ENCODE measurements around the gene SLC12A8. TPM values are rescaled to one million over a fixed set of nuclear protein-coding genes. Genes with fewer than 3 reads are reported as not detected.

SLC12A8 gene
- total and polyA plus RNA-seq, 2 of the 13 experiments (the other 11 are each of a cell fraction or from before 2014, with no cell fraction given) = 0.44 to 0.71 TPM

DNA sequence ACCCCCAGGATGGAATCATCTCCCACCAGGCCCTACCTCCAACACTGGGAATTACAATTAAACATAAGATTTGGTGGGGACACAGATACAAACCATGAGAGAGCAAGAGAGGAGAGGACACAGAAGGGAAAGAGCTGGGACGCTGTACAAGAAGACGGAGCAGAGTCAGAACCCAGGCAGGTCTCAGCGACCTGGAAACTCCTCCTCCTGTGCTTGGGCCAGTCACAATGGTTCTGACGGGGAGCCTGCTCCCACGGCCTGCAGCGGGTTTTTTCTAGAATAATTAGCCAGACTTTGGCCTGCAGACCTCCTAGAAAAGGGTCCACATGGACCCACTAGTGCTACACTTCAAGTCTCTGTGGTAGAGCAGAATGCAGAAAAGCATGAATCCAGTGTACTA, 5.6 kb downstream of the SLC12A8 start (continued):
- TF ChIP-seq REST (IDR thresholded peaks at IDR 0.05; ENCODE audit: borderline replicate concordance in 1 of 2, low read depth in 1 of 2, low read length in 2 of 2) = no peak

- TF ChIP-seq, protein P1, sequence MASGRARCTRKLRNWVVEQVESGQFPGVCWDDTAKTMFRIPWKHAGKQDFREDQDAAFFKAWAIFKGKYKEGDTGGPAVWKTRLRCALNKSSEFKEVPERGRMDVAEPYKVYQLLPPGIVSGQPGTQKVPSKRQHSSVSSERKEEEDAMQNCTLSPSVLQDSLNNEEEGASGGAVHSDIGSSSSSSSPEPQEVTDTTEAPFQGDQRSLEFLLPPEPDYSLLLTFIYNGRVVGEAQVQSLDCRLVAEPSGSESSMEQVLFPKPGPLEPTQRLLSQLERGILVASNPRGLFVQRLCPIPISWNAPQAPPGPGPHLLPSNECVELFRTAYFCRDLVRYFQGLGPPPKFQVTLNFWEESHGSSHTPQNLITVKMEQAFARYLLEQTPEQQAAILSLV (CRISPR knock-in tag; IDR thresholded peaks at IDR 0.05; ENCODE audit: borderline replicate concordance) = no peak
- TF ChIP-seq MBD4 (IDR thresholded peaks at IDR 0.05; ENCODE audit: borderline replicate concordance, low read length) (no peak), TCF7 (IDR thresholded peaks at IDR 0.05; ENCODE audit: low read depth) (no peak), ZC3H4 (CRISPR knock-in tag; IDR thresholded peaks at IDR 0.05; ENCODE audit: borderline replicate concordance) (no peak), ARNT2 (CRISPR knock-in tag; IDR thresholded peaks at IDR 0.05; ENCODE audit: low read depth) (no peak)
- TF ChIP-seq, protein P2, sequence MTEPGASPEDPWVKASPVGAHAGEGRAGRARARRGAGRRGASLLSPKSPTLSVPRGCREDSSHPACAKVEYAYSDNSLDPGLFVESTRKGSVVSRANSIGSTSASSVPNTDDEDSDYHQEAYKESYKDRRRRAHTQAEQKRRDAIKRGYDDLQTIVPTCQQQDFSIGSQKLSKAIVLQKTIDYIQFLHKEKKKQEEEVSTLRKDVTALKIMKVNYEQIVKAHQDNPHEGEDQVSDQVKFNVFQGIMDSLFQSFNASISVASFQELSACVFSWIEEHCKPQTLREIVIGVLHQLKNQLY (CRISPR knock-in tag; IDR thresholded peaks at IDR 0.05) = no peak
- peaks cover 37% of the 10 kb centered on the region for H3K4me1 ChIP-seq (ENCODE audit: insufficient read depth, low read length)
- ChIA-PET POLR2A (no interaction called here), CTCF (ENCODE audit: low intra/inter-chr PET ratio, low total read pairs) (no interaction called here)
- in situ Hi-C loops (cut with HindIII; ENCODE audit: extremely low pct_ligation_motif_present, low pct_unique_long_range_greater_than_20kb) (no loop called here), intact Hi-C loops (cut with micrococcal nuclease; ENCODE audit: unreplicated experiment) (loop anchor here (5.0 kb wide), 1 partner anchor 276 kb away; no protein-coding TSS in a partner anchor)
- no peak overlapping the region for H2AFZ ChIP-seq (ENCODE audit: low read length)
- H3K4me3 ChIP-seq (replicated peaks in 1 of 3; ENCODE audit: insufficient read depth in 1 of 3, low read depth in 2 of 3, low read length in 3 of 3) = no peak overlapping the region
- ATAC-seq = no peak
- no TSS peak for BruUV-seq (replicated peaks)
- H3K27me3 ChIP-seq (ENCODE audit: control insufficient read depth in 1 of 2, insufficient read depth in 2 of 2, low read length in 2 of 2) = no peaks in the 10 kb centered on the region
- no peaks in the 10 kb centered on the region for H3K79me2 ChIP-seq (ENCODE audit: insufficient read depth, low read length)
- FAIRE-seq = no peak
- no peaks in the 10 kb centered on the region for H3K9me3 ChIP-seq (ENCODE audit: low read length)
- no peak overlapping the region for H3K27ac ChIP-seq (ENCODE audit: extremely low read length, insufficient read depth, low read length)
- H3K9ac ChIP-seq (ENCODE audit: insufficient read depth, low read depth, low read length) = no peak overlapping the region
- H4K20me1 ChIP-seq (ENCODE audit: insufficient read depth, low read length) = no peaks in the 10 kb centered on the region
- no peak for DNase-seq (ENCODE audit: low spot score)
- H3K4me2 ChIP-seq (ENCODE audit: low read depth, low read length) = no peak overlapping the region
- H3K36me3 ChIP-seq (replicated peaks in 1 of 2; ENCODE audit: control insufficient read depth in 1 of 2, insufficient read depth in 2 of 2, low read length in 2 of 2) = no peaks in the 10 kb centered on the region
Measured at GRCh38 chr3:125203731-125204130, 8.8 kb downstream of the SLC12A8 start.

Data from HepG2 (cell line).